SK-N-MC (cell line): ENCODE data around the gene DACT3.

ENCODE experiments used
- EZH2 ChIP-seq: fragments of 200-600 bp; sonication (generic); IDR thresholded peaks from one replicate; pipeline ENCODE4 v1.6.1; 2017; ENCODE audit warnings: antibody characterized with exemption
- POLR2AphosphoS5 ChIP-seq: IDR thresholded peaks from 2 replicates; pipeline ENCODE4 v1.6.1; 2012; ENCODE audit warnings: mild to moderate bottlenecking, low read depth, low read length, borderline replicate concordance

DNA sequence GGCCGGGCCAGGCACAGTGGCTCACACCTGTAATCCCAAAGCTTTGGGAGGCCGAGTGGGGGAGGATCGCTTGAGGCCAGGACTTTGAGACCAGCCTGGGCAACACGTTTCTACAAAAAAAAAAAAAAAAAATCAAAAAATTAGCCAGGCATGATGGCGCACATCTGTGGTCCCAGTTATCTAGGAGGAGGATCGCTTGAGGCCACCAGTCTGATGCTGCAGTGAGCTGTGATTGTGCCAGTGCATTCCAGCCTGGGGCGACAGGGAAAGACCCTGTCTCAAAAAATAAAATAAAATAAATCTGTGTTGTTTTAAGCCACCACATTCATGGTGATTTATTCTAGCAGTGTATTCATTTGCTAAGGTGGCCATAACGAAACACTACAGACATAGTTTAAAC, 4.1 kb upstream of the DACT3 start:
- TF ChIP-seq EZH2 (no peak), POLR2AphosphoS5 (no peak)
